ENCODE measurements around the gene VCL. TPM values are rescaled to one million over a fixed set of nuclear protein-coding genes. Genes with fewer than 3 reads are reported as not detected.
"Not testable (repeated sequence)": the region's sequence is repeated elsewhere in the genome, so short reads cannot be mapped to it uniquely, and the experiment has no call there.

VCL gene
- total and polyA plus RNA-seq, 7 donors, result 6.2 to 451 (median 179) TPM

GRCh38 chr10:73959484-73960243 is 38.3 kb upstream of the VCL start:
- Histone ChIP-seq H3K27me3 (no peaks in the 10 kb centered on the region), H3K9me3 (no peaks in the 10 kb centered on the region), H3K4me1 (peaks cover 0 to 16% (median 13%) of the 10 kb centered on the region in 4 donors), H3K36me3 (no peaks in the 10 kb centered on the region), H3K27ac (peak overlapping the region in 1 of 4 donors; percentile 7), H3K4me3 (no peak overlapping the region)
- no peak for DNase-seq
- intact Hi-C loops (cut with DNase I), result loop anchor here (5.0 kb wide), 1 partner anchor 123 kb away; no protein-coding TSS in a partner anchor
- WGBS, 2 donors, result 74 to 75% methylated on average over 6 of the region's 6 CpGs
- no peak for TF ChIP-seq POLR2AphosphoS5 (IDR thresholded peaks at IDR 0.05)
- no peak for TF ChIP-seq CTCF (IDR thresholded peaks at IDR 0.05)
- no peak for TF ChIP-seq POLR2A (IDR thresholded peaks at IDR 0.05)
- no peak for TF ChIP-seq EP300 (IDR thresholded peaks at IDR 0.05)

GRCh38 chr10:73962386-73962785 is 35.5 kb upstream of the VCL start:
- no peak overlapping the region for H3K27ac ChIP-seq
- H3K4me3 ChIP-seq, result no peak overlapping the region
- WGBS, 2 donors, result 97 to 99% methylated on average over 2 of the region's 2 CpGs
- intact Hi-C loops (cut with DNase I), result no loop called here
- H3K36me3 ChIP-seq, result no peaks in the 10 kb centered on the region
- H3K4me1 ChIP-seq, result peaks cover 0 to 27% (median 21%) of the 10 kb centered on the region in 4 donors
- no peak for TF ChIP-seq CTCF (IDR thresholded peaks at IDR 0.05)
- TF ChIP-seq EP300 (IDR thresholded peaks at IDR 0.05), result no peak
- TF ChIP-seq POLR2A (IDR thresholded peaks at IDR 0.05), result no peak
- TF ChIP-seq POLR2AphosphoS5 (IDR thresholded peaks at IDR 0.05), result no peak
- H3K9me3 ChIP-seq, result no peaks in the 10 kb centered on the region
- no peak for DNase-seq
- H3K27me3 ChIP-seq, result no peaks in the 10 kb centered on the region

- H3K27me3 ChIP-seq; H3K36me3 ChIP-seq; H3K4me3 ChIP-seq; intact Hi-C loops (cut with DNase I); DNase-seq; H3K9me3 ChIP-seq; H3K27ac ChIP-seq: not testable (repeated sequence)
- 97 to 98% methylated on average over 12 of the region's 12 CpGs for WGBS, 2 donors
- peaks cover 0 to 36% (median 32%) of the 10 kb centered on the region in 4 donors for H3K4me1 ChIP-seq
Measured at GRCh38 chr10:73963533-73963932, 34.4 kb upstream of the VCL start.

GRCh38 chr10:73964743-73965142 is 33.2 kb upstream of the VCL start:
- H3K9me3 ChIP-seq, result no peaks in the 10 kb centered on the region
- H3K4me3 ChIP-seq, result no peak overlapping the region
- no peak for DNase-seq
- intact Hi-C loops (cut with DNase I), result no loop called here
- TF ChIP-seq EP300 (IDR thresholded peaks at IDR 0.05) (no peak), CTCF (IDR thresholded peaks at IDR 0.05) (no peak), POLR2AphosphoS5 (IDR thresholded peaks at IDR 0.05) (no peak), POLR2A (IDR thresholded peaks at IDR 0.05) (no peak)
- no peaks in the 10 kb centered on the region for H3K27me3 ChIP-seq
- no peaks in the 10 kb centered on the region for H3K36me3 ChIP-seq
- 94 to 98% methylated on average over 2 of the region's 2 CpGs for WGBS, 2 donors
- peaks cover 0 to 48% (median 42%) of the 10 kb centered on the region in 4 donors for H3K4me1 ChIP-seq
- peak overlapping the region in 3 of 4 donors; percentile 85 to 94 (median 89) for H3K27ac ChIP-seq

- H3K9me3 ChIP-seq; intact Hi-C loops (cut with DNase I); DNase-seq; H3K27me3 ChIP-seq; H3K36me3 ChIP-seq: not testable (repeated sequence)
- peak overlapping the region in 1 of 4 donors; percentile 11 for H3K4me3 ChIP-seq
- H3K4me1 ChIP-seq, result peaks cover 0 to 48% (median 42%) of the 10 kb centered on the region in 4 donors
- 79 to 85% methylated on average over 12 of the region's 12 CpGs for WGBS, 2 donors
- H3K27ac ChIP-seq, result peak overlapping the region; percentile 85 to 94 (median 90)
Measured at GRCh38 chr10:73965267-73965889, 32.5 kb upstream of the VCL start.
